ENCODE measurements around the gene CAMTA1. TPM values are rescaled to one million over a fixed set of nuclear protein-coding genes. Genes with fewer than 3 reads are reported as not detected.

The CAMTA1 gene
- total and polyA plus RNA-seq, 2 experiments from 2014 or later, result 213 to 341 TPM

- no peak for TF ChIP-seq CTCF (IDR thresholded peaks at IDR 0.05; ENCODE audit: low read depth, low read length)
- H3K4me1 ChIP-seq (ENCODE audit: low read depth), result peaks cover 8% of the 10 kb centered on the region
- H3K27me3 ChIP-seq, result no peaks in the 10 kb centered on the region
- no peak overlapping the region for H3K4me3 ChIP-seq
- no peaks in the 10 kb centered on the region for H3K36me3 ChIP-seq
- H3K27ac ChIP-seq, result no peak overlapping the region
- no peak for DNase-seq (ENCODE audit: low read depth in 1 of 2, low spot score in 1 of 2)
- H3K9me3 ChIP-seq (ENCODE audit: low read depth), result no peaks in the 10 kb centered on the region
Observed at GRCh38 chr1:7485086-7485780, 700.0 kb downstream of the CAMTA1 start.

GRCh38 chr1:7485826-7486225, 700.6 kb downstream of the CAMTA1 start:
- no peak overlapping the region for H3K4me3 ChIP-seq
- no peak overlapping the region for H3K27ac ChIP-seq
- H3K9me3 ChIP-seq (ENCODE audit: low read depth), result no peaks in the 10 kb centered on the region
- H3K27me3 ChIP-seq, result no peaks in the 10 kb centered on the region
- no peak for DNase-seq (ENCODE audit: low read depth in 1 of 2, low spot score in 1 of 2)
- no peak for TF ChIP-seq CTCF (IDR thresholded peaks at IDR 0.05; ENCODE audit: low read depth, low read length)
- H3K4me1 ChIP-seq (ENCODE audit: low read depth), result peaks cover 8% of the 10 kb centered on the region
- no peaks in the 10 kb centered on the region for H3K36me3 ChIP-seq

- Histone ChIP-seq H3K9me3 (ENCODE audit: low read depth) (no peaks in the 10 kb centered on the region), H3K27me3 (no peaks in the 10 kb centered on the region), H3K4me3 (no peak overlapping the region), H3K4me1 (ENCODE audit: low read depth) (peaks cover 3% of the 10 kb centered on the region), H3K27ac (no peak overlapping the region), H3K36me3 (no peaks in the 10 kb centered on the region)
- DNase-seq (ENCODE audit: low read depth in 1 of 2, low spot score in 1 of 2), result no peak
- TF ChIP-seq CTCF (IDR thresholded peaks at IDR 0.05; ENCODE audit: low read depth, low read length), result no peak
Observed at GRCh38 chr1:7487766-7488474, 702.7 kb downstream of the CAMTA1 start.

- H3K27me3 ChIP-seq, result no peaks in the 10 kb centered on the region
- H3K9me3 ChIP-seq (ENCODE audit: low read depth), result no peaks in the 10 kb centered on the region
- TF ChIP-seq CTCF (IDR thresholded peaks at IDR 0.05; ENCODE audit: low read depth, low read length), result no peak
- DNase-seq (ENCODE audit: low read depth in 1 of 2, low spot score in 1 of 2), result no peak
- no peaks in the 10 kb centered on the region for H3K4me1 ChIP-seq (ENCODE audit: low read depth)
- no peak overlapping the region for H3K4me3 ChIP-seq
- no peaks in the 10 kb centered on the region for H3K36me3 ChIP-seq
- no peak overlapping the region for H3K27ac ChIP-seq
Observed at GRCh38 chr1:7488475-7488842, 703.2 kb downstream of the CAMTA1 start.

- no peaks in the 10 kb centered on the region for H3K4me1 ChIP-seq (ENCODE audit: low read depth)
- no peak overlapping the region for H3K27ac ChIP-seq
- no peak for DNase-seq (ENCODE audit: low read depth in 1 of 2, low spot score in 1 of 2)
- H3K4me3 ChIP-seq, result no peak overlapping the region
- no peaks in the 10 kb centered on the region for H3K9me3 ChIP-seq (ENCODE audit: low read depth)
- H3K36me3 ChIP-seq, result no peaks in the 10 kb centered on the region
- no peaks in the 10 kb centered on the region for H3K27me3 ChIP-seq
- no peak for TF ChIP-seq CTCF (IDR thresholded peaks at IDR 0.05; ENCODE audit: low read depth, low read length)
Observed at GRCh38 chr1:7489586-7489985, 704.3 kb downstream of the CAMTA1 start.

Measured in cardiac muscle cell (in vitro differentiated cells and primary cell).